ENCODE data around the gene NFIX. TPM values are rescaled to one million over a fixed set of nuclear protein-coding genes. Genes with fewer than 3 reads are reported as not detected.

The NFIX gene
- total and polyA plus RNA-seq, 2 donors: 83.5 to 88.6 TPM

GRCh38 chr19:13040948-13041292, 45.6 kb downstream of the NFIX start:
- 44% methylated on average over 4 of the region's 4 CpGs for WGBS
- H3K36me3 ChIP-seq (ENCODE audit: insufficient read depth): no peaks in the 10 kb centered on the region
- no peak overlapping the region for H3K4me3 ChIP-seq (ENCODE audit: low read depth, low read length)
- H3K27ac ChIP-seq (ENCODE audit: low read depth): no peak overlapping the region
- no peaks in the 10 kb centered on the region for H3K4me1 ChIP-seq (ENCODE audit: insufficient read depth)
- no peak for DNase-seq (ENCODE audit: extremely low spot score)

GRCh38 chr19:13042443-13043130, 47.3 kb downstream of the NFIX start:
- H3K4me3 ChIP-seq (ENCODE audit: low read depth, low read length): no peak overlapping the region
- H3K36me3 ChIP-seq (ENCODE audit: insufficient read depth): no peaks in the 10 kb centered on the region
- no peak for DNase-seq (ENCODE audit: extremely low spot score)
- no peak overlapping the region for H3K27ac ChIP-seq (ENCODE audit: low read depth)
- WGBS: 78% methylated on average over 9 of the region's 9 CpGs
- no peaks in the 10 kb centered on the region for H3K4me1 ChIP-seq (ENCODE audit: insufficient read depth)

GRCh38 chr19:13043285-13043684, 48.0 kb downstream of the NFIX start:
- Histone ChIP-seq H3K36me3 (ENCODE audit: insufficient read depth) (no peaks in the 10 kb centered on the region), H3K27ac (ENCODE audit: low read depth) (no peak overlapping the region), H3K4me1 (ENCODE audit: insufficient read depth) (no peaks in the 10 kb centered on the region), H3K4me3 (ENCODE audit: low read depth, low read length) (no peak overlapping the region)
- WGBS: 63% methylated on average over 5 of the region's 5 CpGs
- DNase-seq (ENCODE audit: extremely low spot score): no peak

DNA sequence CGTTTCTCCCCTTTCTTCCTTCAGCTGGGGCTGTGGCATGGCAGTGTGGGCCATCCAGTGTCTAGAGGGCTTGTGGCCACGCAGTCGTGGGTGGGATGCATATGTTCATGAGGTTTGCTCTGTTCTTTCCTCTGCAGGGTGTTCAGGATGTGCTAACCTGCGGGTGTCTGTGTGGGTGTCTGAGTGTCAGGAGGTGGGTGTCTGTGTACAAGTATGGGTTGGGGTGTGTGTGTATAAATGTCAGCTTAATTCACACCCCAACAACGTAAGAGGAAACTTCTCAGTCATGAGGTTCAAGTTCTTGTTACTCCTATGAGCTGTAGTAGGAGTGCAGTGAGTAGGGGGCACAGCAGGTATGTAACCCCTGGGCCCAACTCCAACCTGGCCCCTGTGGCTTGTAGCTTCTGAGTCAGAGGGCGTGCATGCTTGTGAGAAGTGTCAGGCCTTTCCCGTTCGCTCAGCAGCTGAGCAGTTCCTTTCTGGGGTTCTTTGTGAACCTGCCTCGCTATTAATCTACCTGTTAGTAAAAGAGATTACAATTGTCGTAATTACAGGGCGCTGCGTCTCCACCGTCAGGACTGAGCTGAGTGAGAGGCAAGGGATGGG, 49.1 kb downstream of the NFIX start:
- Histone ChIP-seq H3K27ac (ENCODE audit: low read depth) (no peak overlapping the region), H3K36me3 (ENCODE audit: insufficient read depth) (no peaks in the 10 kb centered on the region), H3K4me3 (ENCODE audit: low read depth, low read length) (no peak overlapping the region), H3K4me1 (ENCODE audit: insufficient read depth) (no peaks in the 10 kb centered on the region)
- WGBS: 56% methylated on average over 13 of the region's 13 CpGs
- DNase-seq (ENCODE audit: extremely low spot score): no peak

- Histone ChIP-seq H3K36me3 (ENCODE audit: insufficient read depth) (no peaks in the 10 kb centered on the region), H3K4me3 (ENCODE audit: low read depth, low read length) (no peak overlapping the region), H3K4me1 (ENCODE audit: insufficient read depth) (no peaks in the 10 kb centered on the region), H3K27ac (ENCODE audit: low read depth) (no peak overlapping the region)
- DNase-seq (ENCODE audit: extremely low spot score): no peak
- WGBS: 82% methylated on average over 4 of the region's 4 CpGs
These were observed 50.5 kb downstream of the NFIX start for GRCh38 chr19:13045812-13046211.

GRCh38 chr19:13047374-13047773, 52.1 kb downstream of the NFIX start:
- peaks cover 1% of the 10 kb centered on the region for H3K4me1 ChIP-seq (ENCODE audit: insufficient read depth)
- no peak overlapping the region for H3K4me3 ChIP-seq (ENCODE audit: low read depth, low read length)
- DNase-seq (ENCODE audit: extremely low spot score): no peak
- H3K27ac ChIP-seq (ENCODE audit: low read depth): no peak overlapping the region
- no peaks in the 10 kb centered on the region for H3K36me3 ChIP-seq (ENCODE audit: insufficient read depth)
- WGBS: 82% methylated on average over 7 of the region's 7 CpGs

- DNase-seq (ENCODE audit: extremely low spot score): no peak
- Histone ChIP-seq H3K36me3 (ENCODE audit: insufficient read depth) (no peaks in the 10 kb centered on the region), H3K4me3 (ENCODE audit: low read depth, low read length) (no peak overlapping the region), H3K4me1 (ENCODE audit: insufficient read depth) (peaks cover 1% of the 10 kb centered on the region), H3K27ac (ENCODE audit: low read depth) (no peak overlapping the region)
- WGBS: 57% methylated on average over 4 of the region's 4 CpGs
These were observed 55.0 kb downstream of the NFIX start for GRCh38 chr19:13050274-13050673.

- DNase-seq (ENCODE audit: extremely low spot score): no peak
- WGBS: 3% methylated on average over 23 of the region's 23 CpGs
- Histone ChIP-seq H3K4me3 (ENCODE audit: low read depth, low read length) (no peak overlapping the region), H3K4me1 (ENCODE audit: insufficient read depth) (peaks cover 1% of the 10 kb centered on the region), H3K27ac (ENCODE audit: low read depth) (no peak overlapping the region), H3K36me3 (ENCODE audit: insufficient read depth) (no peaks in the 10 kb centered on the region)
These were observed 56.4 kb downstream of the NFIX start for GRCh38 chr19:13051557-13052165.

DNA sequence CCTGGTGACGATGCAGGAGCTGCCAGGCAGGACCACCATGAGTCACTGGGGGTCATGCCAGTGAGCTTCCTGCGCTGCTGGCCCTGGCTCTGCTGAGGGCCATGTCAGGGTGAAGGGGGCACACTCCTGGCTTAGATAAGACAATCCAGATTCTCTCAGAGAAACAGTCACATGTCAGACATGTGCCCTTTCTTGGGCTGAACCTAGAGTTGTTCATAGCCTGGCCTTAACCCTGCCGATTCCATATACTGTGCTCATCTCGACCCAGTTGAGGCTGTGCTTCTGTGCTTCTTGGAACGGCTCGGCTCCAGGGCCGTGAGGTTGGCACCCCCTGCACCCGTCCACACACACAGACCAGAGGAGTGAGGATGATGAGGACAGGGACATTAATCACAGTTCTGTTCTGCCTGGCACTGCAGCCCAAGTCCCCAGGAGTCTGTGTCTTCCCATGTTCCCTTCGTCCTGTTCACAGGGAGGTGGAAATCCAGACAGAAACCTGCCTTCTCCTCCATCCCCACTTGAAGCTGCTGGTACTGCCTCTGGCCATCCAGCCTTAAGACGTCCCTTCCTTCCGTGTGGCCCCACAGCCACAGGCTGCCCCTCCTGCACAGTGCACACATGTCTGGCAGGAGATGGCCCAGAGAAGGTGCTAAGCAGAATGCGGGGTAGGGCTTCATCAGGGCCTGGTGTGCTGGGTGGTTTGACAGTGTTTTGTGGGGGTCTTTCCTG, 57.3 kb downstream of the NFIX start:
- 44% methylated on average over 12 of the region's 12 CpGs for WGBS
- Histone ChIP-seq H3K4me3 (ENCODE audit: low read depth, low read length) (no peak overlapping the region), H3K27ac (ENCODE audit: low read depth) (peak overlapping the region; percentile 60), H3K4me1 (ENCODE audit: insufficient read depth) (peaks cover 1% of the 10 kb centered on the region), H3K36me3 (ENCODE audit: insufficient read depth) (no peaks in the 10 kb centered on the region)
- DNase-seq (ENCODE audit: extremely low spot score): no peak

GRCh38 chr19:13053238-13053637, 58.0 kb downstream of the NFIX start:
- peak overlapping the region; percentile 77 for H3K27ac ChIP-seq (ENCODE audit: low read depth)
- H3K4me1 ChIP-seq (ENCODE audit: insufficient read depth): peaks cover 1% of the 10 kb centered on the region
- DNase-seq (ENCODE audit: extremely low spot score): no peak
- no peaks in the 10 kb centered on the region for H3K36me3 ChIP-seq (ENCODE audit: insufficient read depth)
- no peak overlapping the region for H3K4me3 ChIP-seq (ENCODE audit: low read depth, low read length)
- WGBS: 43% methylated on average over 3 of the region's 3 CpGs

DNA sequence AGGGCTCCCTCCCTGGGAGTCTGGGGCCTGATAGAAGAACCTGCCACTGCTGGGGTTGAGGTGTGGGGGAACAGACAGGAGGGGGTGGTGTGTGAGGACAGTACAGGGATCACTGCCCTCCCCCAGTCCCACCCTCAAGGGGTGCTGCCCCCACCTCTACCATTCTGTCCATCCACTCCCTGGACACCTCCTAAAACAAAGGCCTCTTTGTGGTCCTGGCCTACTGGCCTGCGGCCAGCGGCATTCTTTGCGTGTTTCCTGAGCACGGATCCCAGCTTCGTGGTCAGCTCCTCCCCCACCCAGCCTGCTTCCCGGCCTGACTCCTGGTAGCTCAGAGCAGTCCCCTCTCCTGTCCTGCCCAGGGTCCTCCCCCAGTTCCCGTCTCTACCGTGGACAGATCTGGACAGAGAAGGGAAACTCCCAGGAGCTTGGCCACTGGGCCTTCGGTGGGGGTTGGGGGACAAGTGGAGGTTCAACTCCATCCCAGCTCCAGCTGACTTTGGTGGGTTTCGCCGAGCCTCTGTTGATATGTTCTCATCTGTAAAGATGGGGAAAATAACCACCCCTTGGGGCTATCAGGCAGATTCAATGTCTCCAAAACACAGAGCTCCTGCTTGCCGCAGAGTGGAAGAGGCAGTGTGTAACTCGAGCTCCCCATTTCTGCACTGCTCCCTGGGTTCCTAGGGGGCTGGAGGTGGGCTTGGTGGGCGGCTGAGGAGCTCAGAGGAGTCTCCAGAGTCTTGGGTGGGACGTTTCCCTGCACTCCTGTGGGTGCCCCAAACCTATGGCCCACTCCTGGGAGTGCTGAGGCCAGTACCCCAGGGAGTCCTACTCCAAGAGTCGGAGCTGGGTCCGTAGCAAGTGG, 58.7 kb downstream of the NFIX start:
- H3K4me3 ChIP-seq (ENCODE audit: low read depth, low read length): no peak overlapping the region

GRCh38 chr19:13054626-13055212, 59.4 kb downstream of the NFIX start:
- peak overlapping the region; percentile 88 for H3K27ac ChIP-seq (ENCODE audit: low read depth)
- 22% methylated on average over 11 of the region's 11 CpGs for WGBS
- peak; percentile 80 for DNase-seq (ENCODE audit: extremely low spot score)

More for the DNA sequence above, 58.7 kb downstream of the NFIX start:
- no peak for DNase-seq (ENCODE audit: extremely low spot score)
- Histone ChIP-seq H3K36me3 (ENCODE audit: insufficient read depth) (no peaks in the 10 kb centered on the region), H3K27ac (ENCODE audit: low read depth) (peak overlapping the region; percentile 77), H3K4me1 (ENCODE audit: insufficient read depth) (peaks cover 1% of the 10 kb centered on the region)
- 24% methylated on average over 17 of the region's 17 CpGs for WGBS

More at GRCh38 chr19:13054626-13055212, 59.4 kb downstream of the NFIX start:
- H3K4me1 ChIP-seq (ENCODE audit: insufficient read depth): peaks cover 1% of the 10 kb centered on the region
- no peaks in the 10 kb centered on the region for H3K36me3 ChIP-seq (ENCODE audit: insufficient read depth)
- no peak overlapping the region for H3K4me3 ChIP-seq (ENCODE audit: low read depth, low read length)
